ELF-1 (cell line): ENCODE measurements around the gene SOS2.

Experiments used
- DNase-seq: peaks from one replicate; pipeline ENCODE4 v3.0.0-alpha.2; 2016; ENCODE audit warnings: low read depth, low spot score

Gene SOS2

DNA sequence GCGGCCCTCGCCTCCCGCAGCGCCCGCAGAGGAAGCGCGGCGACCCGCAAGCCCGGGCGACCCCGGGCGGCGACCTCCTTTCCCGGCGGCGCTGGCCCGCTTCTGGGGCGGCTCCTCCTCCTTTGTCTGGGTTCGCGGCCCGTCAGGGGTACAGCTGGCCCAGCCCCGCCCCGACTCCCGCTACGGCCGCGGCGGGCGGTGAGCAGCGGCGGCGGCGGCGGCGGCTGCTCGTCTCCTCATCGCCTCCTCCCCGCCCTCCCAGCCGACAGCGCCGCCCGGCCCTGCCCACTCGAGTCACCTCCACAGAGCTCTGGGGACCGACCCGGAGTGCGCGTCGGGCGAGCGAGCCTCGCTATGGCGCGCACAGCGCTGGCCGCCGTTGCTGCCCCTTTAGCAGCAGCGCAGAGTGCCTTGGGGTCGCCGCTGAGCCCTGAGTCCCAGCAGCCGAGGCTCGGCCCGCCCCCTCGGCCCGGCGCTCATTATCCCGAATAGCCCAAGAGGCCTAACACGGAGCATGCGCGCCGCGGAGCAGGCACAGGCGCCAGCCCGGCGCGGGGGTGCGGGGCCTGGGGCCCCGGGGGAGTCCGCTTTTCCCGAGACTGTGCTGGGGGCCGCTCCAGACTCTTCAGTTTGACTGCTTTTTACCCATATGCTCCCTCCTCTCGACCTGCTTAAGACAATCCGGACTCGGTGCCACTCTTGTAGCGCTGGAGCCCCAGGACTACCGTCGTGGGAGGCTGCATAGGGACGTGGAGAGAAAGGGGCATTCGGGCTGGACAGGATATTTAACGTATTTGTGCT lies at the start of gene SOS2:
TSS of gene SOS2 (minus strand) at position 104 of the 801 bp plus-strand sequence. CDS start 295 bp downstream, outside the sequence.
- peak; percentile 91 for DNase-seq

DNA sequence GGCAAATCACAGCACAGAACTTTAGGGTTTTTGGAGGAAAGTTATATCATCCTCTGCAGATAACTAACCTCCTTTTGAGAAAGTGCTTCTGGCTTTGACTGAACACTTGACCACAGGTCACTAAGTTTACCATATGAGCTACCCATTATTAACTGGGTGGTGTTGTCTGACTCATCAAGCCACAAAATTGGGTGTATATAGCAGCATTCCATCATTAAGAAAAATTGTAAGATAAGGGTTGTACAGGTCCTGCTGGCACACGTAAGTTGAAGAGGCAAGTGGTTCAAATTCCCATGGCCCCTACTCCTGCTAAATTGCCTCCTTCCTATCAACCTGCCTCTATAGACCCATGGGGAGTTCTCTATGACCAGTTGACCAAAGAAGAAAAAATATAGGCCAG lies 41.1 kb upstream of the SOS2 start:
- no peak for DNase-seq

DNA sequence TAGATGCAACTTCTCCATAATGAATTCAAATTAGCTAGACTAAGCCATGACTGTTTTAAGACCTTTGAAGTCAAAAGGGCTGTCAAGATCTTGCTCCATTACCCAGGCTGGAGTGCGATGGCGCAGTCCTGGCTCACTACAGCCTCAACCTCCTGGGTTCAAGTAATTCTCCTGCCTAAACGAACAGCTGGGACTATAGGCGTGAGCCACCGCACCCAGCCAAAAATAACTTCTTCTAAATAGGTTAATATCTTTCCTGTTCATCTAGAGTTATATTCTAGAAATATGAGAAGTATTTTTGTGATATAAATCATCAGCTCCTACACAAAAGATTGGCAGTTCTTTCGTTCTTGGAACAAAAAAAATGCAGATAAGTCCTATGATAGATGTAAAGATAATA lies 39.6 kb upstream of the SOS2 start:
- DNase-seq = no peak

DNA sequence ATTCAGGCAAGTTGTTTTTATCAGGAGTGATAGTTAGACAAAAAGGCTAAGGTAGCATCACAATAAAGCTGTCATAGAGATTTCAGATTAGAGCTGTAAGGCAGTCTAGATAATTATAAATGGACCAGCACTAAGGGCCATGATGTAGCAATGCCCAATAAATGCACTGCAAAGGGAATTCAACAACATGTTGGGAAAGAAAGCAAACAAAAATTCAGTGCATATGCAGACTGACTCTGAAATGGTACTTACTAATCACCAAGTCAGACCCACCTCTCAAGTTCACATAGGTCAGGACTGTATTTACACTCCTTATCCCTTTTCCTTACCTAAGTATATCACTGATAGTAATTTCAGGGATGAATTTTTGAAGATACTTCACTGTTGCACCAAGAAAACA lies 33.7 kb upstream of the SOS2 start:
- no peak for DNase-seq

DNA sequence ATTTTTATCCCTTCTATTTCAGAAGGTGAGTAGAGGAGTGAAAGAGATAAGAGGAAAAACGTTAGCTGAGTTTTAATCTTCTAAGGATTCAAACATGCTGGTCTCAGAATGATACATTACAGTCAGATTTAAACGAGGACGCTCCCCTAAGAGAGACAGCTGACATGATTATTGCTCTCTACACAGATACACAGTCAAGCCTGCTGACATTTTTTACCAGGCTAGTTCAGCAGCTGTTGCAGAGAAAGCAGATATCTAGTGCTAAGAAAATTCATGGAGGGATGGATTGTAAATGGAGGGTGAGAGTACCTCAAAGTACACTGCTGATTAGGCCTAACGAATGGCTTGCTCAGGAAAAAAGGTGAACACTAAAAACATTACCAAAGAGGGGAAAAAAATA lies 31.9 kb upstream of the SOS2 start:
- no peak for DNase-seq

DNA sequence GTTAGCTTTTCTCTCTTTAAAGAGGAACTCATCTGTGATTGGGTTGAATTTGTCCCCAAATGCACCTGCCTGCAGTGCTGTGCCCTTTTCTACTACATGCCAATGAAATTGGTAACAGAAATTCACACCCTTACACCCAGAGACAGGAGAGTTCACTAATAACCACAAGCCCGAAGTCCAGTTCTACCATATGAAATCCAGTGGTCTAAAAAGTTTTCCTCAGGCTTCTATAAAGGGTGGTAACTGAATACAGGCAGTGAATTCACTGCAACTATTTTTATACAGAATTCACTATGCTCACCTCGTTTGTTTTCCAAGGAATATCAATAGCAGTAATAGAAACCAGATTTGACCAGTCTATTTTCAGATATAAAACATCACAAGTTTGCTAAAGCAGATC lies 31.5 kb upstream of the SOS2 start:
- DNase-seq = no peak

DNA sequence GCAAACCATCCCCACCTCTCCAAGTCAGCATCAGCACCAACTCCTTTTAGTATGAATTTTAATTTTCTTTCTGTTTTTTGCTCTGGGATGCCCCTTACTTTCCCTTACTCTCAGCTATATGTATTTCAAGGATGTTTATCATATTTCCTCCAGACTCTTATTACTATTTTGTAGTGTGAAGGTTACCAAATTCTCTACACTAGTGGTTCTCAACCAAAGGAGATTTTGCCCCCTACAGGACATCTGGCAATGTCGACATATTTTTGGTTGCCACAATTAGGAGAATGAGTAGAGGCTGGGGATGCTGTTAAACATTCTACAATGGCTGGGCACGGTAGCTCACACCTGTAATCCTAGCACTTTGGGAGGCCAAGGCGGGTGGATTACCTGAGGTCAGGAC lies 29.1 kb upstream of the SOS2 start:
- no peak for DNase-seq

DNA sequence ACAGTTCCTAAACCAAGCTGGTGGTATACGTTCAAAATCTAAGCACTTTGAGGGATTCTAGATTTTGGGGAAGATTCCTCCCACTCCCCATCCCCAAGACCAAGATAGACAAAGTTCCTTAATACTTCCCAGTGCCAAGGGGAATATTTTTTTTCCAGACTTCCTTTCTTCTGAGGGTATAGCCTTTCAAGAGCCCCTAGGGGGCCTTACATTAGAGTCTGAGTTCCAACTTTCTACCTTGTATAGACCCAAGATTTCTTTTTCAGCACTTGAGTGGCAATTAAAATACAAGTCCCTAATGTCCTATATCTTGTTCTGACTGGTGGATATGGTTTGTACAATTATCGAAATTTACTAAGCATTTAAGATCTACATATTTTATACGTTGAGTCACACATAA lies 28.7 kb upstream of the SOS2 start:
- DNase-seq = no peak

DNA sequence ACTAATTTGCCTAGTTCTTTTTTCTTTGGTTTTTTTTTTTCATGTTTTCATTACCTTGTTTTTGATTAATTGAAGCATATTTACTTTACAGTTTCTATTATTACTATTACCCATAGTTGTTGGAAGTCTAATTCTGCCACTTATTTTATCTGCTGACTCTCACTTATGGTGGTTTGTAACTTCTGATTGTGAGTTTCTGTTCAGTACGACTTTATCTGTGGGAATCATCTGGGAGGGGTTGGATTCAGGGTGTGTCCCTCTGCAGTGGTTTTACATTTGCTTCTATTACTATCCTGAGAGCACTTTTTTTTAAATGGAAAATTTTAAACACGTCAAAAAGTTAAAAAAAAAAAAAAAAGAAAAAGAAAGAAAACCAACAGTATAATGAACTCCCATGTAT lies 26.4 kb upstream of the SOS2 start:
- DNase-seq = no peak

DNA sequence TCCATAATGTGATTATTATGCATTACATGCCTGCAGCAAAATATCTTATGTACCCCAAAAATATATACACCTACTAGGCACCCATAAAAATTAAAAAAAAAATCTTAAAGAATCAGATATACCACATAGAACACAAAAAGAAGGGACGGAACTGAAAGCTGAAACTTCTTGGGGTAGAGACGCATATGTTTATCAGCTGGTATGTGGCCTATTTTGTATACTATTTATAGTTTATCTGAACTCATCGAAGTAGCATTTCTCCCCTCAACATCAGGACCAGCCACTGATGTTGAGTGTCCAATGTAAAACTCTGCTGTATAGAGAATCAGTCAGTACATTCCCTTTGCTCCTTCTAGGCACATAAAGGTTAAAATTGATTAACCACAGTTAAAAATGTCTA lies 22.9 kb upstream of the SOS2 start:
- DNase-seq = no peak

DNA sequence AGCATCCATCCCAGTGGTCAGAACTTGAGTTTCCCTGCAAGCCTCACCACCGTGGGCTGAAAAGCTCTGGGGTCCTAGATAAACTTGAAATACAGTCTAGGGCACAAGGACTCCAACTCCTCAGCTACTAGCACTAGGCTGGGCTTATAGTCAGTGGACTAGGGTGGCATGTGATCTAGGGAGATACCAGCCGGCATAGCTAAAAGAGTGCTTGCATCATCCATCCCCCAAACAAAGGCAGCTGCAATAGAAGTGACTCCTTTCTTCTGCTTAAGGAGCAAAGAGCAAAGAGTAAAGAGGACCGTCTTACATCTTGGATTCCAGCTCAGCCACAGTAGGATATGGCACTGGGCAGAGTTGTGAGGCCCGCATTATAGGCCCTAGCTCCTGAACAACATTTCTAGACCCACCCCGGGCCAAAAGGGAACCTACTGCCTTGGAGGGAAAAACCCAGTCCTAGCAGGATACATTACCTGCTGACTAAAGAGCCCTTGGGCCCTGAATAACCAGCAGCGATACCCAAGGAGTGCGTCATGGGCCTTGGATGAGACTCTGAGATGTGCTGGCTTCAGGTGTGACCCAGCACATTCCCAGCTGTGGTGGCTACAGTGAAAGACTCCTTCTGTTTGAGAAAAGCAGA lies 17.9 kb upstream of the SOS2 start:
- DNase-seq = no peak

DNA sequence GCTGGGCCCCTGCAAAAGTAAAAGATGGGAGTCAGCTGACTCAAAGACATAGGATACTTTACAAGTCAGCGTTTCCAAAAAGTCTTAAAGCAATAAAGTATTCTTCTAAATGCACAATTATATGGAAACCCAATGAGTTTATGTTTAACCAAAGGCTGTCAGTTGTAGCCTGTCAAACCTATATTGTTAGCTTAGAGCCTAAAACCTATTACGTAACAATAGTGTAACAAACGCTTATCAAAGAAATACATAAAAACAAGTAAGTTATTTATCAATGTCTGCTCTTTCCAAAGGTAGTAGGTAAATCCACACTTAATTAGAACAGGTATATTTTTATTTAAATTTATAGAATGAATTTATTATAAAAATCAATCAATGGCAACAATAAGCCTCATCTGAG lies 15.9 kb upstream of the SOS2 start:
- no peak for DNase-seq

DNA sequence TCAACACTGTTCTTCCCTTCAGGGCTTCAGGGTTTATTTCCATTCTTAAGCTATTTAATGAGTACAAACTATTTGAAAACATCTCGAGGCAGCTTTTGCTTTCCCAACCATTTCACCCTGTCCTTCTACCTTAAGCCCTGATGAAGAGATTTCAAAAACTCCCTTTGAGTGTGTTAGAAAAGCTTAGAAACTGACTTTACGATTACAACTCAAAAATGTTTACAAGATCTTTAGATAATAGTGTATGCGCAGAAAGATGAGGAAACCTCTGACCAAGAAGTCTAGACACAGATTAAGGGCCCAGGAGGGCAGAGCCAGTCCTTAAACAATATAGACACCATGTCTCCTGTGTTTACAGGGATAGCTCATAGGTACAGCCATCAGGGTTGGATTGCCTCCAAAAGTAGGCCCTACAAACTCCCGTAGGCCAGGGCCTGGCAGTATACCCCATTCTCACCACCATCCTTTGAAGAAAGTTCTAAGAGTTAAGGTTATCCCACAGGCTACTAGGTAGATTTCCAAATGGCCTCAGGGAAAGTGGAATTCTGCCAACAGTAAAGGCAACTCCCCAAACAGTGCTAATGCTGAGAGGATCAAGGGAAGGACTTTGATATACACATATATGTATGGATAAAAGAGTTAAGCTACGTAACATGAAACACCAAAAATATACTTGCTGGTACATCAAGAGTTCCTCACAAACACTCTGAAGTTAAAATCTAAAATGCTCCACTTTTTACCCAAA lies 11.4 kb upstream of the SOS2 start:
- DNase-seq = peak; percentile 36

DNA sequence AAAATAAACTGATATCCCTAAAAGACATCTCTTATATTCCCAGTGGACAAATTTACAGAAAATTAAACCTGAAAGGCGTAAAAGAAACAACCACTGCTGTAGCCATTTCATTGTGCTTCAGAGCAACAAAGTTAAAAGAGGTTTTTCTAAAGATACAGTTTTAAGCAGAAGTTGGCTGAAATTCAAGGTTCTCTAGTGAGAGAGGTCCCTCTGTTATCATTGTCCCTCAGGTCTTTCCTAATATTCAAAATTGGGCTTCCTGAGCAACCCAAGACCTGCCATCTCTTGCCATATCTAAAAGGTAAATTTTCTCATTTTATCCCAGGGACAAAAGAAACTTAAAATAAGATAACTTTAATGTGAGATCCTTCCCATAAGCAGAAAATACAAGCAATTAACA lies 10.7 kb upstream of the SOS2 start:
- DNase-seq = no peak

DNA sequence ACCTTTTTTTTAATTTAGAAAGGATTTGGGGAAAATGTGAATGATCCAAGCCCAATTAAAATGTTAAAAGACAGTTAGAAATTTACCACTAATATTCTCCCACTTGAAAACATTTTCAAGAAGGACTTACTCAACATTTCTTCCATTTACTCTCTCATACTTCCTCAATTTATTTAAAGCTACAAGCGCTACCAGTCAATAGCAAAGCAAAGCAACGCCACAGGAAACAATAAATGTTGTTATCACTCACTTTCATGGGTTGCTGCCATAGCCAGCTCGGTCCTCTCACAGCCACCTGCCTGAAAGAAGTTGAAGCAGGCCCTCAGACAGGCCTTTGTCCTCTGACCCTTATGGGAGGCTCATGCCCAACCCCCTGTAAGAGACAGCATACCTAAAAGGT lies 6.0 kb upstream of the SOS2 start:
- DNase-seq = no peak

DNA sequence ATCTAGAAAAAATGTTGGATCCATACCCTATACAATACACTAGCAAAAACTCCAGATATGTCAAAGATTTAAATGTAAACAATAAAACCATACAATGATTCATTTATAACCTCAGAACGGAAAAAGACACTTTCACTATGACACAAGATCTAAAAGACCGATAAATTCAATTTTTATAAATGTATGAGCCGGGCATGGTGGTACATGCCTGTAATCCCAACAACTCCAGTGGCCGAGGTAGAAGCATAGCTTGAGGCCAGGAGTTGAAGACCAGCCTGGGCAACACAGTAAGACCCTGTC lies 2.5 kb upstream of the SOS2 start:
- no peak for DNase-seq

DNA sequence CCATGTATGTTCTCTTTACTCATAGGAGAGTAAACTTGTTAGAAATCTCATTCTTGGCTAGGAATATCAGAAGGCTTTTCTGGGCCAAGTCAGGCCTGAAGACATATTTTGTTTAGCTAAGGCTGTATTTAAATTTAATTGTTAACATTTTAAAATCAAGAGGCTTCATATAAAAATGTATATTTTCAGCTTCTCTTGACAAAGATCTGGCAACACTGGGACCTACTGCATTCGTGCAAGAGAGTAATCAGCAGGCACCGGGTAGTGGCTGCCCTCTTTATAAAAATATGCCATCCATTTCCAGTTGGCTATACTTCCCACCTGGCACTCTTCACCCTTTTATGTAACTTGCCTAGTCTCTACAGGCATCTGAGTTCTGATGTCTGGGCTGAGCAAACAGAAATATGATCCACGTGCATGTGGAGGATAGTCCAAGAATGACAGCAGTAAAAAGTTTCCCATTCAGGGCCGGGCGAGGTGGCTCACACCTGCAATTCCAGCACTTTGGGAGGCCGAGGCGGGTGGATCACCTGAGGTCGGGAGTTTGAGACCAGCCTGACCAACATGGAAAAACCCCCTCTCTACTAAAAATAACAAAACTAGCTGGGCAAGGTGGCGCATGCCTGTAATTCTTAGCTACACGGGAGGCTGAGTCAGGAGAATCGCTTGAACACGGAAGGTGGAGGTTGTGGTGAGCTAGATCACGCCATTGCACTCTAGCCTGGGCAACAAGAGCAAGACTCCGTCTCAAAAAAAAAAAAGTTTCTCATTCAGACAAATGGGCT lies 2.0 kb upstream of the SOS2 start:
- DNase-seq = no peak

DNA sequence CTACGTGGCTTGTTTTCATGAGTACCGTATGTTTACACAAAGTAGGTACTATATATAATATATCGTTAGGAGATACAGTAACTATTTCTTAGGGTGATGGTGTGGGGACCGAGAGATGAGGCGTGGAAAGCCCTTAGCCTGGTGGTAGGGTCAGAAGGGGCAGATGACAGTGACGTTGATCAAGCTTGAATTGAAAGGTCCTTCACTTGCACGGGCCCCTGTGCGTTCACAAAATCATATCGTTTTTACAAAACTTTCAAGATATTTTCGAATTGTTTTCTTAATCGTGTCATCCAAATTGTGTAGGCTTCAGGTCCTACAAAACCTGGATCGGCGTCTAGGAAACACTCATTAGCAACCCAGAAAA lies 881 bp upstream of the SOS2 start:
- no peak for DNase-seq

DNA sequence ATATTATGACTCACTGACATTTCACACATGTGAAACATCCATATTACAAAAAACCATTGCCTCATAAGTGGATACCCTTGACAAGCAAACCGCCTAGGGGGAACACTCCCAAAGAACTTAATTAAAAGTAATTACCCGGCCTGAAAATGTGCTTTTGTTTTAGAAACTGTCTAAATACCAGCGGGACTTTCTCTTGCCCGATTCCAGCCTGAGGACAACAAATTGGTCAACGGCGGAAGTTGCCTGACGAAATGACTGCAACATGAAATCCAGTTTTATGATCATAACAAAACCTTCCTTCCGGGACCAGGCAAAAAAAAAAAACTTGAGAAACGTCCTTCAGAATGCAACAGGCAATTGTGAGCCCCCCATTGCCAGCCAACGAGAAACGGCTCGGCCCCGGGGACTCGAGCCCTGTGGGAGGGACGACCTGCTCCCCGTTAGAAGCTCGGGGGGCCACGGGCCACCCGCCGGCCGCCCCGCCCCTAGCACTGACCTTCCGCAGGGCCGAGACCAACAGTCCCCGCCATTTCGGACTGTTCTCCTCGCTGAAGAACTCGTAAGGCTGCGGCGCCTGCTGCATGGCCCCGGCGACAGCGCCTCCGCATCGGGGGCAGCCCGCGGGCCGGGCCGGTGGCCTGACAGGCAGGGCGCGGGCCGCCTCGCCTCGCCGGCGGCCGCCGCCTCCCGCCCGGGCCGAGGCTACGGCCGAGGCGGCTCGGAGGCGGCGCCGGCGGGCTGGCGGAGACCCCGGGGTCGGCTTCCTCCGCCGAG lies 490 bp downstream of the SOS2 start:
- DNase-seq = peak; percentile 53

DNA sequence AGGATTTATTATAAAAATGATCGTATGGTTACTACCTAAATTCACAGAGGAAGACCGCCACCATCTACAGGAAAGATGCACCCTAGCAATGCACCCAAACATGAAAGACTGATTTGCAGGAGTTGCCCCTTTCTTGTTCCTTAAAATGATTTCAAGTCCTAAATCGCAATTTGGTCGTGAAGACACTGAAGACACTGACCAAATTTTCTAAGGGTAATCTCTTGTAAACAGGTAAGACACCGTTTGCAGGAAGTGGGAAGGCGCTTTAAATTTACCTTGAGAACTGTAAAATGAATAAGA lies 1.0 kb downstream of the SOS2 start:
- no peak for DNase-seq

DNA sequence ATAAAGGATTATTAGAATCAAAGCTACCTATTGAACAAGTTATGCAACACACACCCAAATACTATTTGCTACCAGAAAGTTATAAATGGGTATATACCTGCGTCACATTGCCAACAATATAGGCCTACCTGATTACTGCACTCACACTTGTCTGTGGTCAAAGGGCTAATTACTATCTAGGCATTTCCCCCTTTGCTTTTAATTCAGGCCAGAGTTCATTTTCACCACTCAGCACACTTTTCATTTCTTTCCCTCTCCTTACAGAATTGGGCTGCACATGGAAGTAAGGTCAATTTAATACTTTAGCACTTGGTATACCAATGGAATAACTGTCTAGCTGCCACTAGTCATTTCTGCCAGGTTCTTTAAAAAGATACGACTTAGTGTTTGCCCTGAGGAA lies 1.7 kb downstream of the SOS2 start:
- DNase-seq = no peak

DNA sequence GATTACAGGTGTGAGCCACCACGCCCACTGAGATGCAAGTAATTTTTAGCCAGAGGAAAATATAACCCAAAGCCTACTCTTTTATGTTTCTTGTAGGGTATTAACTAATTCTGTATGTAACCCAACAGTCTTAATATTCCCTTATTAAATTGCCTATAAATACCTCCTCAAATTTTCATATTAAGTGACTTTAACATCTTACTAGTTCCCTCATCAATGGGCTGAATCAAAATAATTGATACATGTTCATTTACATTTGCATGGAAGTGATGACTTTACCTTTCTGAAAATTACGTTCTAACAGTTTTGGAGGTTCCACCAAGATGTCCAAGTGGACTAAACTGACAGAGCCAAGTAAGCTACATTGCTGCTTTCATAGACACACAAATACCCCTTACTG lies 3.1 kb downstream of the SOS2 start:
- no peak for DNase-seq
